H9 (cell line): ENCODE data around the gene NXPH1. TPM values are rescaled to one million over a fixed set of nuclear protein-coding genes. Genes with fewer than 3 reads are reported as not detected.

ENCODE experiments used
- DNase-seq: peaks from one replicate; pipeline ENCODE4 v3.0.0-alpha.2; 2017
- H2AFZ ChIP-seq: one replicate; pipeline ENCODE4 v1.6.1; 2013; ENCODE audit warnings: mild to moderate bottlenecking, low read length, control low read depth, moderate library complexity
- H2AK5ac ChIP-seq: 2 replicates; pipeline ENCODE4 v1.6.1; 2013; ENCODE audit warnings: low read length, control low read depth, mixed read lengths; ENCODE audit not compliant: insufficient read length
- H2BK120ac ChIP-seq: one replicate; pipeline ENCODE4 v1.6.1; 2013; ENCODE audit warnings: low read depth, mild to moderate bottlenecking, low read length, control low read depth, inconsistent platforms; ENCODE audit not compliant: poor library complexity, severe bottlenecking
- H2BK12ac ChIP-seq: 2 replicates; pipeline ENCODE4 v1.6.1; 2013; ENCODE audit warnings: low read length, control low read depth, mixed read lengths, low read depth; ENCODE audit not compliant: insufficient read length
- H2BK15ac ChIP-seq: 2 replicates; pipeline ENCODE4 v1.6.1; 2013; ENCODE audit warnings: low read depth, low read length, control low read depth
- H2BK20ac ChIP-seq: one replicate; pipeline ENCODE4 v1.6.1; 2013; ENCODE audit warnings: low read depth, mild to moderate bottlenecking, low read length, control low read depth, inconsistent platforms; ENCODE audit not compliant: poor library complexity, severe bottlenecking
- H2BK5ac ChIP-seq: 2 replicates; pipeline ENCODE4 v1.6.1; 2013; ENCODE audit warnings: low read length, control low read depth, mixed read lengths; ENCODE audit not compliant: insufficient read length
- H3K14ac ChIP-seq: 2 replicates; pipeline ENCODE4 v1.6.1; 2013; ENCODE audit warnings: low read length, control low read depth; ENCODE audit not compliant: insufficient read depth
- H3K18ac ChIP-seq: 2 replicates; pipeline ENCODE4 v1.6.1; 2013; ENCODE audit warnings: low read depth, mild to moderate bottlenecking, mixed read lengths, low read length, control low read depth; ENCODE audit not compliant: insufficient read length
- H3K23ac ChIP-seq: 2 replicates; pipeline ENCODE4 v1.6.1; 2013; ENCODE audit warnings: low read length, control low read depth, mixed read lengths, low read depth; ENCODE audit not compliant: insufficient read length
- H3K23me2 ChIP-seq: 2 replicates; pipeline ENCODE4 v1.6.1; 2013; ENCODE audit warnings: low read depth, mild to moderate bottlenecking, mixed read lengths, low read length, control low read depth; ENCODE audit not compliant: insufficient read length, poor library complexity, severe bottlenecking
- H3K27ac ChIP-seq: 2 replicates; pipeline ENCODE4 v1.5.1; 2013; ENCODE audit warnings: low read length, control low read depth, mixed read lengths, low read depth; ENCODE audit not compliant: insufficient read length
- H3K27me3 ChIP-seq: 2 replicates; pipeline ENCODE4 v1.6.1; 2013; ENCODE audit warnings: low read length, control low read depth, inconsistent platforms; ENCODE audit not compliant: insufficient read depth
- H3K4ac ChIP-seq: 2 replicates; pipeline ENCODE4 v1.6.1; 2013; ENCODE audit warnings: low read depth, mild to moderate bottlenecking, control low read depth, inconsistent platforms, low read length, moderate library complexity
- H3K4me1 ChIP-seq: 2 replicates; pipeline ENCODE4 v1.6.1; 2013; ENCODE audit warnings: low read length, control low read depth, inconsistent platforms; ENCODE audit not compliant: insufficient read depth
- H3K4me2 ChIP-seq: 2 replicates; pipeline ENCODE4 v1.6.1; 2013; ENCODE audit warnings: low read length, control low read depth, mixed read lengths; ENCODE audit not compliant: insufficient read length, insufficient read depth
- H3K56ac ChIP-seq: 2 replicates; pipeline ENCODE4 v1.6.1; 2013; ENCODE audit warnings: low read depth, mild to moderate bottlenecking, mixed read lengths, low read length, control low read depth; ENCODE audit not compliant: insufficient read length
- H3K79me1 ChIP-seq: 2 replicates; pipeline ENCODE4 v1.6.1; 2013; ENCODE audit warnings: low read depth, mild to moderate bottlenecking, moderate library complexity, low read length, control low read depth, inconsistent platforms; ENCODE audit not compliant: insufficient read depth, poor library complexity, severe bottlenecking
- H3K79me2 ChIP-seq: 2 replicates; pipeline ENCODE4 v1.6.1; 2013; ENCODE audit warnings: low read length, control low read depth, inconsistent platforms; ENCODE audit not compliant: insufficient read depth
- H3K9ac ChIP-seq: 2 replicates; pipeline ENCODE4 v1.6.1; 2013; ENCODE audit warnings: low read length, control low read depth, mixed read lengths; ENCODE audit not compliant: insufficient read length; ENCODE audit errors: extremely low read depth
- H3K9me3 ChIP-seq: one replicate; pipeline ENCODE4 v1.6.1; 2013; ENCODE audit warnings: low read depth, low read length, inconsistent platforms; ENCODE audit not compliant: control insufficient read depth
- H3T11ph ChIP-seq: one replicate; pipeline ENCODE4 v1.6.1; 2013; ENCODE audit warnings: mild to moderate bottlenecking, low read length, control low read depth, inconsistent platforms
- H4K20me1 ChIP-seq: one replicate; pipeline ENCODE4 v1.6.1; 2013; ENCODE audit not compliant: control insufficient read depth, insufficient read length, insufficient read depth
- H4K5ac ChIP-seq: 2 replicates; pipeline ENCODE4 v1.6.1; 2013; ENCODE audit warnings: low read depth, mild to moderate bottlenecking, mixed read lengths, low read length, control low read depth; ENCODE audit not compliant: insufficient read length
- H4K8ac ChIP-seq: replicated peaks from 2 replicates; pipeline ENCODE4 v1.6.1; 2013; ENCODE audit warnings: low read length, control low read depth, mixed read lengths, low read depth; ENCODE audit not compliant: insufficient read length
- H4K91ac ChIP-seq: 2 replicates; pipeline ENCODE4 v1.6.1; 2013; ENCODE audit warnings: low read depth, mild to moderate bottlenecking, moderate library complexity, mixed read lengths, low read length, control low read depth; ENCODE audit not compliant: insufficient read length
- H3K27ac Mint-ChIP-seq, 3 experiments: 2 replicates in 2 of 3; 3 replicates in 1 of 3; pipeline ENCODE4 v1.8.0; 2020 to 2021; ENCODE audit warnings: mixed read lengths in 3 of 3, mild to moderate bottlenecking in 1 of 3, moderate library complexity in 1 of 3
- H3K27me3 Mint-ChIP-seq: 2 replicates; pipeline ENCODE4 v1.8.0; 2021; ENCODE audit warnings: low read depth, mild to moderate bottlenecking, moderate library complexity, mixed read lengths
- H3K36me3 Mint-ChIP-seq, 3 experiments: 2 replicates in 2 of 3; 3 replicates in 1 of 3; pipeline ENCODE4 v1.8.0; 2020 to 2021; ENCODE audit warnings: low read depth in 3 of 3, mixed read lengths in 3 of 3; ENCODE audit not compliant: insufficient read depth in 1 of 3
- H3K4me1 Mint-ChIP-seq, 2 experiments: 2 replicates each; pipeline ENCODE4 v1.8.0; 2020; ENCODE audit warnings: mixed read lengths in 2 of 2
- H3K4me3 Mint-ChIP-seq, 2 experiments: 2 replicates in 1 of 2; 3 replicates in 1 of 2; pipeline ENCODE4 v1.8.0; 2020 to 2021; ENCODE audit warnings: mild to moderate bottlenecking in 2 of 2, mixed read lengths in 2 of 2, moderate library complexity in 1 of 2
- H3K9me3 Mint-ChIP-seq, 2 experiments: 2 replicates in 1 of 2; 3 replicates in 1 of 2; pipeline ENCODE4 v1.8.0; 2020; ENCODE audit warnings: mild to moderate bottlenecking in 2 of 2, mixed read lengths in 2 of 2, moderate library complexity in 1 of 2
- CTCF ChIP-seq: fragments of 200-600 bp; sonication (generic); conservative IDR thresholded peaks from 3 replicates; pipeline ENCODE4 v1.8.0; 2021; ENCODE audit warnings: antibody characterized with exemption, mild to moderate bottlenecking
- WGBS: extraction: QIAGEN DNeasy Blood & Tissue Kit; methylation state at CpG from one replicate; pipeline ENCODE4 v1.1.7; 2013; ENCODE audit warnings: missing lambda C conversion rate, low lambda C conversion rate, mixed read lengths; ENCODE audit not compliant: insufficient read length; ENCODE audit errors: extremely low coverage; 5-methylcytosine and 5-hydroxymethylcytosine counted together
- total RNA-seq: library from RNA; stranded (reverse); gene quantifications from 2 replicates; pipeline ENCODE4 v1.2.1, GENCODE V29; 2021

Gene NXPH1
- total RNA-seq, 1 experiment from 2014 or later = 0.15 TPM

- Mint-ChIP-seq H3K4me3 (no peak overlapping the region), H3K4me1 (peaks cover 7 to 8% of the 10 kb centered on the region in 2 experiments), H3K27me3 (no peaks in the 10 kb centered on the region), H3K9me3 (no peaks in the 10 kb centered on the region), H3K36me3 (no peaks in the 10 kb centered on the region), H3K27ac (no peak overlapping the region)
- Histone ChIP-seq H3K18ac (no peak overlapping the region), H2BK120ac (no peak overlapping the region), H2BK15ac (no peak overlapping the region), H2BK12ac (no peak overlapping the region), H3K79me1 (no peaks in the 10 kb centered on the region), H3K14ac (no peak overlapping the region), H3K4ac (no peak overlapping the region), H3K56ac (no peak overlapping the region), H3K79me2 (no peaks in the 10 kb centered on the region), H2BK5ac (no peak overlapping the region), H4K8ac (no peak overlapping the region), H3K27ac (no peak overlapping the region), H2AK5ac (no peak overlapping the region), H3K4me2 (no peak overlapping the region), H3K23ac (no peak overlapping the region), H4K20me1 (no peaks in the 10 kb centered on the region), H3K23me2 (no peaks in the 10 kb centered on the region), H4K91ac (no peak overlapping the region), H3T11ph (no peak overlapping the region), H2BK20ac (no peak overlapping the region), H4K5ac (no peak overlapping the region), H2AFZ (no peak overlapping the region), H3K27me3 (no peaks in the 10 kb centered on the region), H3K4me1 (no peaks in the 10 kb centered on the region), H3K9ac (no peak overlapping the region), H3K9me3 (no peaks in the 10 kb centered on the region)
- no peak for TF ChIP-seq CTCF
- no peak for DNase-seq
- no CpG with 5 or more reads among the region's 1 CpG for WGBS
These were observed 76.2 kb downstream of the NXPH1 start for GRCh38 chr7:8509621-8510020.
